ENCODE results near the gene PTPRN2. TPM values are rescaled to one million over a fixed set of nuclear protein-coding genes. Genes with fewer than 3 reads are reported as not detected.

PTPRN2 gene
- total and polyA plus RNA-seq, 2 of the 13 experiments (the other 11 are each of a cell fraction or from before 2014, with no cell fraction given): 2.5 to 24.2 TPM

- TF ChIP-seq PBX2 (CRISPR knock-in tag; IDR thresholded peaks at IDR 0.05): no peak
Observed at GRCh38 chr7:157494506-157495176, 1093.0 kb downstream of the PTPRN2 start (continued).

DNA sequence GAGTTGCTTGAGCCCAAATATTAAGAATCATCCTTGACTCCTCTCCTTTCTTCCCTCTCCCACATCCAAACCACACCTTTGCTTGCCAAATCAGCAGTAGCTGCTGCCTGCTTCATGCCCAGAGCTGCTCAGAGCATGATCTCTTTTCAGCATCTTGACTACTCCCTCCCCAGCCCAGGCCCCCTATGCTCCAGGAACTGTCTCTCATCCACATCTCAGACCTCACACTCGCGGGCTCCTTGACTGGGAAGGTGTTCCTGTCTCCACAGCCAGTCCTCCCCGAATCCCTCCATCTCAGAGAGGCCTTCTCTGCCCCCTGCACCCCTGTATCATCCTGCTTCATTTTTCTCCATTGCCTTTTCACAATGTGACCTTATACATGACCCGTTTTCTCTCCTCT is 1093.8 kb downstream of the PTPRN2 start:
- Histone ChIP-seq H3K9me3 (ENCODE audit: low read length) (peaks cover 6% of the 10 kb centered on the region; the same call in 1 of the 2 replicates), H3K4me1 (ENCODE audit: insufficient read depth, low read length) (no peaks in the 10 kb centered on the region), H2AFZ (ENCODE audit: low read length) (no peak overlapping the region), H3K4me2 (ENCODE audit: low read depth, low read length) (no peak overlapping the region), H3K9ac (ENCODE audit: insufficient read depth, low read depth, low read length) (no peak overlapping the region), H3K4me3 (replicated peaks in 1 of 3; ENCODE audit: insufficient read depth in 1 of 3, low read depth in 2 of 3, low read length in 3 of 3) (no peak overlapping the region), H3K79me2 (ENCODE audit: insufficient read depth, low read length) (no peaks in the 10 kb centered on the region), H3K27ac (ENCODE audit: extremely low read length, insufficient read depth, low read length) (no peak overlapping the region), H4K20me1 (ENCODE audit: insufficient read depth, low read length) (no peaks in the 10 kb centered on the region), H3K36me3 (replicated peaks in 1 of 2; ENCODE audit: control insufficient read depth in 1 of 2, insufficient read depth in 2 of 2, low read length in 2 of 2) (no peaks in the 10 kb centered on the region), H3K27me3 (ENCODE audit: control insufficient read depth in 1 of 2, insufficient read depth in 2 of 2, low read length in 2 of 2) (peaks cover 2 to 43% of the 10 kb centered on the region in 2 experiments; a peak in 4 of 5 replicates)
- 2% methylated on average over 4 of the region's 4 CpGs for WGBS (ENCODE audit: low lambda C conversion rate)
- BruUV-seq (replicated peaks): no TSS peak
- ChIA-PET CTCF (ENCODE audit: low intra/inter-chr PET ratio, low total read pairs) (no interaction called here), POLR2A (no interaction called here)
- FAIRE-seq: no peak
- no peak for ATAC-seq
- TF ChIP-seq RAD21 (CRISPR knock-in tag; IDR thresholded peaks at IDR 0.05) (no peak), HHEX (CRISPR knock-in tag; IDR thresholded peaks at IDR 0.05) (no peak)
- no peak for DNase-seq (ENCODE audit: low spot score)
- in situ Hi-C loops (cut with HindIII; ENCODE audit: extremely low pct_ligation_motif_present, low pct_unique_long_range_greater_than_20kb): no loop called here
- intact Hi-C loops (cut with micrococcal nuclease; ENCODE audit: unreplicated experiment): no loop called here

GRCh38 chr7:157493017-157493416 is 1094.6 kb downstream of the PTPRN2 start:
- POLR2A ChIA-PET: no interaction called here
- Histone ChIP-seq H3K4me3 (replicated peaks in 1 of 3; ENCODE audit: insufficient read depth in 1 of 3, low read depth in 2 of 3, low read length in 3 of 3) (no peak overlapping the region), H3K4me1 (ENCODE audit: insufficient read depth, low read length) (no peaks in the 10 kb centered on the region), H3K36me3 (replicated peaks in 1 of 2; ENCODE audit: control insufficient read depth in 1 of 2, insufficient read depth in 2 of 2, low read length in 2 of 2) (no peaks in the 10 kb centered on the region), H3K79me2 (ENCODE audit: insufficient read depth, low read length) (no peaks in the 10 kb centered on the region), H4K20me1 (ENCODE audit: insufficient read depth, low read length) (no peaks in the 10 kb centered on the region), H2AFZ (ENCODE audit: low read length) (no peak overlapping the region), H3K9ac (ENCODE audit: insufficient read depth, low read depth, low read length) (no peak overlapping the region), H3K27me3 (ENCODE audit: control insufficient read depth in 1 of 2, insufficient read depth in 2 of 2, low read length in 2 of 2) (peaks cover 2 to 39% of the 10 kb centered on the region in 2 experiments; a peak in 4 of 5 replicates), H3K9me3 (ENCODE audit: low read length) (peaks cover 6% of the 10 kb centered on the region; the same call in 1 of the 2 replicates), H3K4me2 (ENCODE audit: low read depth, low read length) (no peak overlapping the region), H3K27ac (ENCODE audit: extremely low read length, insufficient read depth, low read length) (no peak overlapping the region)
- BruUV-seq (replicated peaks): no TSS peak
- ATAC-seq (no peak), DNase-seq (ENCODE audit: low spot score) (no peak), FAIRE-seq (no peak)
- TF ChIP-seq ZKSCAN8 (CRISPR knock-in tag; IDR thresholded peaks at IDR 0.05; ENCODE audit: borderline replicate concordance) (no peak), RNF219 (CRISPR knock-in tag; IDR thresholded peaks at IDR 0.05) (no peak), MIER2 (CRISPR knock-in tag; IDR thresholded peaks at IDR 0.05) (0 out of 2 replicates have a peak, but pooled peaks have one; percentile 49), JARID2 (CRISPR knock-in tag; IDR thresholded peaks at IDR 0.05; ENCODE audit: insufficient replicate concordance) (no peak), ERF (CRISPR knock-in tag; IDR thresholded peaks at IDR 0.05) (no peak)
- TF ChIP-seq, protein P1, sequence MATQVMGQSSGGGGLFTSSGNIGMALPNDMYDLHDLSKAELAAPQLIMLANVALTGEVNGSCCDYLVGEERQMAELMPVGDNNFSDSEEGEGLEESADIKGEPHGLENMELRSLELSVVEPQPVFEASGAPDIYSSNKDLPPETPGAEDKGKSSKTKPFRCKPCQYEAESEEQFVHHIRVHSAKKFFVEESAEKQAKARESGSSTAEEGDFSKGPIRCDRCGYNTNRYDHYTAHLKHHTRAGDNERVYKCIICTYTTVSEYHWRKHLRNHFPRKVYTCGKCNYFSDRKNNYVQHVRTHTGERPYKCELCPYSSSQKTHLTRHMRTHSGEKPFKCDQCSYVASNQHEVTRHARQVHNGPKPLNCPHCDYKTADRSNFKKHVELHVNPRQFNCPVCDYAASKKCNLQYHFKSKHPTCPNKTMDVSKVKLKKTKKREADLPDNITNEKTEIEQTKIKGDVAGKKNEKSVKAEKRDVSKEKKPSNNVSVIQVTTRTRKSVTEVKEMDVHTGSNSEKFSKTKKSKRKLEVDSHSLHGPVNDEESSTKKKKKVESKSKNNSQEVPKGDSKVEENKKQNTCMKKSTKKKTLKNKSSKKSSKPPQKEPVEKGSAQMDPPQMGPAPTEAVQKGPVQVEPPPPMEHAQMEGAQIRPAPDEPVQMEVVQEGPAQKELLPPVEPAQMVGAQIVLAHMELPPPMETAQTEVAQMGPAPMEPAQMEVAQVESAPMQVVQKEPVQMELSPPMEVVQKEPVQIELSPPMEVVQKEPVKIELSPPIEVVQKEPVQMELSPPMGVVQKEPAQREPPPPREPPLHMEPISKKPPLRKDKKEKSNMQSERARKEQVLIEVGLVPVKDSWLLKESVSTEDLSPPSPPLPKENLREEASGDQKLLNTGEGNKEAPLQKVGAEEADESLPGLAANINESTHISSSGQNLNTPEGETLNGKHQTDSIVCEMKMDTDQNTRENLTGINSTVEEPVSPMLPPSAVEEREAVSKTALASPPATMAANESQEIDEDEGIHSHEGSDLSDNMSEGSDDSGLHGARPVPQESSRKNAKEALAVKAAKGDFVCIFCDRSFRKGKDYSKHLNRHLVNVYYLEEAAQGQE (IDR thresholded peaks at IDR 0.05; ENCODE audit: borderline replicate concordance in 1 of 2, low read depth in 1 of 2, low read length in 2 of 2): peak; percentile 13 to 81; a peak in 3 of 4 replicates
- intact Hi-C loops (cut with micrococcal nuclease; ENCODE audit: unreplicated experiment): no loop called here
- in situ Hi-C loops (cut with HindIII; ENCODE audit: extremely low pct_ligation_motif_present, low pct_unique_long_range_greater_than_20kb): no loop called here
- 8% methylated on average over 2 of the region's 5 CpGs for WGBS (ENCODE audit: low lambda C conversion rate)
- CTCF ChIA-PET (ENCODE audit: low intra/inter-chr PET ratio, low total read pairs): no interaction called here
